ENCODE data around the gene FKBP2. TPM values are rescaled to one million over a fixed set of nuclear protein-coding genes. Genes with fewer than 3 reads are reported as not detected.

The FKBP2 gene
- total RNA-seq, 1 experiment from 2014 or later = 70.2 TPM

DNA sequence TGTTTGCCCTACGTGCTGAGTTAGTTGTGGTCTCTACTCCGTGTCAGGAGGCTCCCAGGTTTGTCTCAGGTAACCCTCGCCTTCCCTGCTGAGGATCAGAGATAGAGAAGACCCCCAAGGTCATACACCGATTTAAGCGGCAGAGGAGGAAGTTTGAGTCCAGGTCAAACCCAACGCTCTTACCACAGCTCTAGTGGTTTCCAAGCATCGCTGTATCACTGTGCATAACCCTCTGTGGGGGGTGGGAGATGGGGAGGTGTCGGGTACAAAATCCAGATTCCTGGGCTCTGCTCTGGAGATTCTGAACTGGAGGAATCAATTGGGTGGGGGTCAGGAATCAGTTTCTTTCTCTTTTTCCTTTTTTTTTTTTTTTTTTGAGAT is 9.9 kb upstream of the FKBP2 start:
- BruUV-seq (replicated peaks) = no TSS peak
- POLR2A ChIA-PET = interaction anchor here (0.7 to 1.3 kb wide), 2 partner anchors 10 to 13 kb away, joined by 5 read pairs; no protein-coding TSS in a partner anchor

DNA sequence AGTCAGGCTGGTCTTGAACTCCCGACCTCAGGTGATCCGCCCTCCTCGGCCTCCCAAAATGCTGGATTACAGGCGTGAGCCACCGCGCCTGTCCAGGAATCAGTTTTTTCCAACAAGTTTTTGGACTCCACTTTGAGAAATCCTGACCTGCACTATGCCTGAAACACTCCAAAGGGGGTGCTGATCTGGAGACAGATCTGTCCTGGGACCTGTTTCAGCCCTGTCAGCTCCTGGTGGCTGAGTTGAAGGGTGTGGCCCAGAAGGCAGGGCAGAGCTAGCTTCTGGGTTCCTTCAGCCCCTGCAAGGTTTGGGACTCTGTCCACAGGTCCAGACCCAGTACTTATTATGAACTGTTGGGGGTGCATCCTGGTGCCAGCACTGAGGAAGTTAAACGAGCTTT is 9.3 kb upstream of the FKBP2 start:
- BruUV-seq (replicated peaks) = no TSS peak
- Histone ChIP-seq H3K9me3 (no peaks in the 10 kb centered on the region), H3K36me3 (ENCODE audit: control insufficient read depth, insufficient read depth, low read length) (peaks cover 2% of the 10 kb centered on the region; the same call in 1 of the 2 replicates), H3K27me3 (replicated peaks; ENCODE audit: control insufficient read depth, insufficient read depth, low read length) (no peaks in the 10 kb centered on the region), H3K4me1 (peaks cover 35% of the 10 kb centered on the region), H3K4me3 (ENCODE audit: low read depth, low read length) (no peak overlapping the region)
- DNase-seq = no peak
- H3K36me3 Mint-ChIP-seq (ENCODE audit: insufficient read depth, unreplicated experiment) = peaks cover 24% of the 10 kb centered on the region
- intact Hi-C loops (cut with micrococcal nuclease; ENCODE audit: unreplicated experiment) = no loop called here
- CTCF ChIA-PET = interaction anchor here (0.7 kb wide), 1 partner anchor 1500 kb away, joined by 6 read pairs; no protein-coding TSS in a partner anchor
- TF ChIP-seq, protein P1, sequence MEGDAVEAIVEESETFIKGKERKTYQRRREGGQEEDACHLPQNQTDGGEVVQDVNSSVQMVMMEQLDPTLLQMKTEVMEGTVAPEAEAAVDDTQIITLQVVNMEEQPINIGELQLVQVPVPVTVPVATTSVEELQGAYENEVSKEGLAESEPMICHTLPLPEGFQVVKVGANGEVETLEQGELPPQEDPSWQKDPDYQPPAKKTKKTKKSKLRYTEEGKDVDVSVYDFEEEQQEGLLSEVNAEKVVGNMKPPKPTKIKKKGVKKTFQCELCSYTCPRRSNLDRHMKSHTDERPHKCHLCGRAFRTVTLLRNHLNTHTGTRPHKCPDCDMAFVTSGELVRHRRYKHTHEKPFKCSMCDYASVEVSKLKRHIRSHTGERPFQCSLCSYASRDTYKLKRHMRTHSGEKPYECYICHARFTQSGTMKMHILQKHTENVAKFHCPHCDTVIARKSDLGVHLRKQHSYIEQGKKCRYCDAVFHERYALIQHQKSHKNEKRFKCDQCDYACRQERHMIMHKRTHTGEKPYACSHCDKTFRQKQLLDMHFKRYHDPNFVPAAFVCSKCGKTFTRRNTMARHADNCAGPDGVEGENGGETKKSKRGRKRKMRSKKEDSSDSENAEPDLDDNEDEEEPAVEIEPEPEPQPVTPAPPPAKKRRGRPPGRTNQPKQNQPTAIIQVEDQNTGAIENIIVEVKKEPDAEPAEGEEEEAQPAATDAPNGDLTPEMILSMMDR (IDR thresholded peaks at IDR 0.05; ENCODE audit: insufficient read depth in 1 of 2, low read depth in 1 of 2, low read length in 1 of 2, severe bottlenecking in 1 of 2, unreplicated experiment in 1 of 2) = no peak
- peak overlapping the region; percentile 83 for H3K4me3 Mint-ChIP-seq (ENCODE audit: unreplicated experiment)
- H3K9me3 Mint-ChIP-seq (ENCODE audit: unreplicated experiment) = no peaks in the 10 kb centered on the region
- no peak overlapping the region for H3K27ac Mint-ChIP-seq (ENCODE audit: unreplicated experiment)
- no peaks in the 10 kb centered on the region for H3K4me1 Mint-ChIP-seq (ENCODE audit: low read depth, unreplicated experiment)
- no peaks in the 10 kb centered on the region for H3K27me3 Mint-ChIP-seq (ENCODE audit: insufficient read depth, unreplicated experiment)
- POLR2A ChIA-PET = interaction anchor here (0.7 to 1.3 kb wide), 2 partner anchors 10 to 12 kb away, joined by 5 read pairs; no protein-coding TSS in a partner anchor

More for the DNA sequence above, 9.9 kb upstream of the FKBP2 start:
- peak overlapping the region; percentile 83 for H3K4me3 Mint-ChIP-seq (ENCODE audit: unreplicated experiment)
- peaks cover 28% of the 10 kb centered on the region for H3K36me3 Mint-ChIP-seq (ENCODE audit: insufficient read depth, unreplicated experiment)
- CTCF ChIA-PET = interaction anchor here (0.7 kb wide), 1 partner anchor 1499 kb away, joined by 6 read pairs; no protein-coding TSS in a partner anchor
- H3K27ac Mint-ChIP-seq (ENCODE audit: unreplicated experiment) = peak overlapping the region; percentile 67
- Histone ChIP-seq H3K36me3 (ENCODE audit: control insufficient read depth, insufficient read depth, low read length) (peaks cover 2% of the 10 kb centered on the region; the same call in 1 of the 2 replicates), H3K4me1 (peaks cover 36% of the 10 kb centered on the region), H3K27me3 (replicated peaks; ENCODE audit: control insufficient read depth, insufficient read depth, low read length) (no peaks in the 10 kb centered on the region), H3K4me3 (ENCODE audit: low read depth, low read length) (peak overlapping the region; percentile 81), H3K9me3 (no peaks in the 10 kb centered on the region)
- intact Hi-C loops (cut with micrococcal nuclease; ENCODE audit: unreplicated experiment) = no loop called here
- no peak for DNase-seq
- TF ChIP-seq, protein P1 (IDR thresholded peaks at IDR 0.05; ENCODE audit: insufficient read depth in 1 of 2, low read depth in 1 of 2, low read length in 1 of 2, severe bottlenecking in 1 of 2, unreplicated experiment in 1 of 2) = no peak
- no peaks in the 10 kb centered on the region for H3K9me3 Mint-ChIP-seq (ENCODE audit: unreplicated experiment)
- H3K4me1 Mint-ChIP-seq (ENCODE audit: low read depth, unreplicated experiment) = no peaks in the 10 kb centered on the region
- H3K27me3 Mint-ChIP-seq (ENCODE audit: insufficient read depth, unreplicated experiment) = no peaks in the 10 kb centered on the region

DNA sequence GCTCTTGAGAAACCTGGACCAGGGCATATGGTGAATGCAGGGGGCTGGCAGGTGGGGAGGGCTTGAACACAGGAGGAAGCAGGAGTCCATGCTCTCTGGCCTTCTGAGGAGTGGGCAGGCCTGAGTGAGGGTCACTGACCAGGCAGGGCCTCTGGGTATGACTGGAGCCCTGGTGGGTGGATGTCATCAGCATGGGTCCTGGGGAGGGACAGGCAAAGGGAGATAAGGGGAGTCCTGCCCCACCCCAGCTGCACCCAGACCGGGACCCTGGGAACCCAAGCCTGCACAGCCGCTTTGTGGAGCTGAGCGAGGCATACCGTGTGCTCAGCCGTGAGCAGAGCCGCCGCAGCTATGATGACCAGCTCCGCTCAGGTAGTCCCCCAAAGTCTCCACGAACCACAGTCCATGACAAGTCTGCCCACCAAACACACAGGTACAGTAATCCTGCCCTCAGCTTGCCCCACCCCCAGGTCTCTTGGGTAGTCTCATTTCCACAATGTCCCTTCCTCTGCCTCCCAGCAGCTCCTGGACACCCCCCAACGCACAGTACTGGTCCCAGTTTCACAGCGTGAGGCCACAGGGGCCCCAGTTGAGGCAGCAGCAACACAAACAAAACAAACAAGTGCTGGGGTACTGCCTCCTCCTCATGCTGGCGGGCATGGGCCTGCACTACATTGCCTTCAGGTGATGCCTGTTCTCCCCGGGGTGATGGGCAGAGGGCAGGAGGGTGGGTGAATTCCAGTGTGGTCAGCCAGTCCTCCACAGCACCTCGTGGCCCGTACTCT is 8.5 kb upstream of the FKBP2 start:
- Histone ChIP-seq H3K36me3 (ENCODE audit: control insufficient read depth, insufficient read depth, low read length) (peaks cover 2% of the 10 kb centered on the region; the same call in 1 of the 2 replicates), H3K27me3 (replicated peaks; ENCODE audit: control insufficient read depth, insufficient read depth, low read length) (no peaks in the 10 kb centered on the region), H3K9me3 (no peaks in the 10 kb centered on the region), H3K4me1 (peaks cover 27% of the 10 kb centered on the region), H3K4me3 (ENCODE audit: low read depth, low read length) (no peak overlapping the region)
- intact Hi-C loops (cut with micrococcal nuclease; ENCODE audit: unreplicated experiment) = no loop called here
- BruUV-seq (replicated peaks) = no TSS peak
- H3K4me3 Mint-ChIP-seq (ENCODE audit: unreplicated experiment) = peak overlapping the region; percentile 83
- H3K36me3 Mint-ChIP-seq (ENCODE audit: insufficient read depth, unreplicated experiment) = peaks cover 30% of the 10 kb centered on the region
- ChIA-PET CTCF (interaction anchor here (1.0 kb wide), 1 partner anchor 13 kb away, joined by 4 read pairs; no protein-coding TSS in a partner anchor), POLR2A (no interaction called here)
- TF ChIP-seq, protein P1 (IDR thresholded peaks at IDR 0.05; ENCODE audit: insufficient read depth in 1 of 2, low read depth in 1 of 2, low read length in 1 of 2, severe bottlenecking in 1 of 2, unreplicated experiment in 1 of 2) = no peak
- DNase-seq = no peak
- H3K9me3 Mint-ChIP-seq (ENCODE audit: unreplicated experiment) = no peaks in the 10 kb centered on the region
- no peak overlapping the region for H3K27ac Mint-ChIP-seq (ENCODE audit: unreplicated experiment)
- no peaks in the 10 kb centered on the region for H3K27me3 Mint-ChIP-seq (ENCODE audit: insufficient read depth, unreplicated experiment)
- H3K4me1 Mint-ChIP-seq (ENCODE audit: low read depth, unreplicated experiment) = no peaks in the 10 kb centered on the region
